ENCODE data around the gene CCDC102B. TPM values are rescaled to one million over a fixed set of nuclear protein-coding genes. Genes with fewer than 3 reads are reported as not detected.
"Not testable (repeated sequence)": the region's sequence is repeated elsewhere in the genome, so short reads cannot be mapped to it uniquely, and the experiment has no call there.

CCDC102B gene
- total RNA-seq, 1 donor from 2014 or later = 9.1 TPM

GRCh38 chr18:68909579-68909978 lies 111.7 kb downstream of the CCDC102B start:
- no peak for DNase-seq (ENCODE audit: low spot score)

GRCh38 chr18:68915061-68915460 lies 117.2 kb downstream of the CCDC102B start:
- no peak for DNase-seq (ENCODE audit: low spot score)

- no peak for DNase-seq (ENCODE audit: low spot score)
Observed at GRCh38 chr18:68916734-68917133, 118.9 kb downstream of the CCDC102B start.

- no peak for DNase-seq (ENCODE audit: low spot score)
Observed at GRCh38 chr18:68918216-68918615, 120.3 kb downstream of the CCDC102B start.

- DNase-seq (ENCODE audit: low spot score) = no peak
Observed at GRCh38 chr18:68919900-68920299, 122.0 kb downstream of the CCDC102B start.

- DNase-seq (ENCODE audit: low spot score) = no peak
Observed at GRCh38 chr18:68922392-68922791, 124.5 kb downstream of the CCDC102B start.

GRCh38 chr18:68925268-68925667 lies 127.4 kb downstream of the CCDC102B start:
- DNase-seq (ENCODE audit: low spot score) = no peak

GRCh38 chr18:68928762-68929675 lies 131.1 kb downstream of the CCDC102B start:
- DNase-seq (ENCODE audit: low spot score) = no peak

- DNase-seq (ENCODE audit: low spot score) = no peak
Observed at GRCh38 chr18:68935686-68936085, 137.8 kb downstream of the CCDC102B start.

- no peak for DNase-seq (ENCODE audit: low spot score)
Observed at GRCh38 chr18:68937029-68937599, 139.2 kb downstream of the CCDC102B start.

- DNase-seq (ENCODE audit: low spot score) = no peak
Observed at GRCh38 chr18:68940039-68940438, 142.2 kb downstream of the CCDC102B start.

GRCh38 chr18:68940754-68941153 lies 142.9 kb downstream of the CCDC102B start:
- DNase-seq (ENCODE audit: low spot score) = no peak

GRCh38 chr18:68942230-68942629 lies 144.3 kb downstream of the CCDC102B start:
- no peak for DNase-seq (ENCODE audit: low spot score)

GRCh38 chr18:68943861-68944260 lies 146.0 kb downstream of the CCDC102B start:
- not testable (repeated sequence) for DNase-seq (ENCODE audit: low spot score)

GRCh38 chr18:68944330-68944729 lies 146.4 kb downstream of the CCDC102B start:
- DNase-seq (ENCODE audit: low spot score) = no peak

GRCh38 chr18:68944826-68945225 lies 146.9 kb downstream of the CCDC102B start:
- no peak for DNase-seq (ENCODE audit: low spot score)

GRCh38 chr18:68948622-68949021 lies 150.7 kb downstream of the CCDC102B start:
- DNase-seq (ENCODE audit: low spot score) = no peak

GRCh38 chr18:68954738-68955137 lies 156.9 kb downstream of the CCDC102B start:
- DNase-seq (ENCODE audit: low spot score) = no peak

GRCh38 chr18:68956650-68957049 lies 158.8 kb downstream of the CCDC102B start:
- DNase-seq (ENCODE audit: low spot score) = no peak

GRCh38 chr18:68960355-68960754 lies 162.5 kb downstream of the CCDC102B start:
- DNase-seq (ENCODE audit: low spot score) = no peak

GRCh38 chr18:68962623-68963022 lies 164.7 kb downstream of the CCDC102B start:
- no peak for DNase-seq (ENCODE audit: low spot score)

- DNase-seq (ENCODE audit: low spot score) = no peak
Observed at GRCh38 chr18:68965817-68966216, 167.9 kb downstream of the CCDC102B start.

- DNase-seq (ENCODE audit: low spot score) = no peak
Observed at GRCh38 chr18:68969027-68969426, 171.1 kb downstream of the CCDC102B start.

Data from ureter (tissue), 1 donor.